Effector memory CD8-positive, alpha-beta T cell (primary cell): Measurements from ENCODE around the gene PDE1C.

Source experiments
- ATAC-seq: fragments of 150-1000 bp; cut with Tn5 transposase; replicated peaks from 2 replicates; pipeline ENCODE4 v1.10.0; 2021; ENCODE audit warnings: mild to moderate bottlenecking, moderate library complexity
- DNase-seq, 3 experiments: peaks; one replicate each; pipeline ENCODE4 v3.0.0; 2021
- H3K27ac Mint-ChIP-seq, 2 donors: one replicate each; pipeline ENCODE4 v1.8.0; 2022; ENCODE audit warnings: mild to moderate bottlenecking in 2 of 2, mixed read lengths in 2 of 2, moderate library complexity in 2 of 2
- H3K27me3 Mint-ChIP-seq, 2 donors: one replicate each; pipeline ENCODE4 v1.8.0; 2022; ENCODE audit warnings: mixed read lengths in 2 of 2
- H3K36me3 Mint-ChIP-seq: one replicate; pipeline ENCODE4 v1.8.0; 2022; ENCODE audit warnings: mild to moderate bottlenecking, moderate library complexity, mixed read lengths; ENCODE audit not compliant: insufficient read depth
- H3K4me1 Mint-ChIP-seq, 2 donors: one replicate each; pipeline ENCODE4 v1.8.0; 2022; ENCODE audit warnings: low read depth in 2 of 2, mixed read lengths in 2 of 2
- H3K4me3 Mint-ChIP-seq, 2 donors: one replicate each; pipeline ENCODE4 v1.8.0; 2022; ENCODE audit warnings: mild to moderate bottlenecking in 2 of 2, mixed read lengths in 2 of 2, moderate library complexity in 2 of 2
- H3K9me3 Mint-ChIP-seq, 2 donors: one replicate each; pipeline ENCODE4 v1.8.0; 2022; ENCODE audit warnings: mixed read lengths in 2 of 2

Gene PDE1C

DNA sequence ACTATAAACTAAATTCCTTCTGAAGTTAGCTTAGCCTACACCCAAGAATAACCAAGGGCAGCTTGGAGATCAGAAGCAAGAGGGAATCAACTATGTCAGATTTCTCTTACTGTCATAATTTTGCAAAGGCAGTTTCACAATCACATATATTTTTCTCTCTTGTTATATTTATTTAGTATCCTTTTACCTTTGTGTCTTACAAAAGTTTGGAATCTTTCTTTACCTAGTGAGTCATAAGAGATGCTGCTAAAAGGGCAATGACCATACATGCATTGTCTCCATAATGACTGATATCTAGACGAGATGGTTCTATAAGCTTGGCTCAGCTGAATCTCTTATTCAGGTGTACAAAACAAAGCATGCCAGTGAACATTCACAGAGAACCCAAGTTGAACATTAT is 322.1 kb downstream of the PDE1C start:
- Mint-ChIP-seq H3K27me3 (no peaks in the 10 kb centered on the region), H3K4me3 (no peak overlapping the region), H3K4me1 (no peaks in the 10 kb centered on the region), H3K9me3 (peaks cover 0 to 4% of the 10 kb centered on the region in 2 donors), H3K36me3 (no peaks in the 10 kb centered on the region), H3K27ac (no peak overlapping the region)
- no peak for DNase-seq
- ATAC-seq, result no peak

DNA sequence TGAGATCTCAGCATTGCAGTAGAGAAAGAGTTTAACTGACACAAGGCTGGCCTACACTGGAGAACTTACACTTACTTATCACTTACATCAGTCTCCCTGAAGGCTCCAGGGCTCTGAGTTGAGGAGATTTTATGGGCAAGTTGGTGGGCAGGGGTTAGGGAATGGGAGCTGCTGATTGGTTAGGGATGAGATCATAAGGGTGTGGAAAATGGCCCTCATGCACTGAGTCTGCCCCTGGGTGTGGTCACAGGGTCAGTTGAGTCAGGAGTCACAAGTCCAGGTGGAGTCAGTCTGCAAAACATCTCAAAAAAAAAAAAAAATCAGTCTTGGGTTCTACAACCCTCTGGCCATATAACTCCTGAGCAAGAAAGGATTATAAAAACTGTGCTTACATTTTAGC is 322.7 kb downstream of the PDE1C start:
- H3K4me1 Mint-ChIP-seq, result no peaks in the 10 kb centered on the region
- H3K36me3 Mint-ChIP-seq, result no peaks in the 10 kb centered on the region
- H3K27me3 Mint-ChIP-seq, result no peaks in the 10 kb centered on the region
- peaks cover 0 to 4% of the 10 kb centered on the region in 2 donors for H3K9me3 Mint-ChIP-seq
- no peak for DNase-seq
- no peak overlapping the region for H3K27ac Mint-ChIP-seq
- no peak overlapping the region for H3K4me3 Mint-ChIP-seq
- no peak for ATAC-seq

DNA sequence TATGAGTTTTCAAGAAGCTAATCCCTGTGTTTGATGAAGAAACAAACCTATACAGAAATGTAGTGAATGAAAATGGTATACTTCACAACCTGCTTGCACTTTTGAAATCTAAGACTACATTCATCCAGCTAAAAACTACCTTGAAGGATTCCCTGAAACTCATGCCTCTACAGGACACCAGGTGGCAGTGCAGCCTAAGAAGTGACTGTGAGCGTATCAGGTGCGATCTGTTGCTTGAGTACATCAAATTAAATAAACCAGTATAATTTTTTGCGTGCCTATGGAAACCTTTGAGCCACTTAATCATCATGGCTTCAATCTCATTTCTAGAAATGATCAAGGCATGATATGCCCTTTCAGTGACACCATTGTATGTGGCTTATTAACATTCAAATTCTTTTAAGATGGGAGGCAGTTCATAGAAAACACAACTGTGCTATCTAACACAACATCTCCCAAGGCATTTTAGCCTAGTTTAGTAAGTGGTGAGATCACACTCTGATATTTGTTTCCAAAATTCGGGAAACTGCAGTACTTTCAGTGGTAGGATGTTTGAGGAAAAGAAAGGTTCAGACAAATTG is 325.8 kb downstream of the PDE1C start:
- Mint-ChIP-seq H3K27ac (no peak overlapping the region), H3K36me3 (no peaks in the 10 kb centered on the region), H3K4me1 (no peaks in the 10 kb centered on the region), H3K27me3 (no peaks in the 10 kb centered on the region), H3K9me3 (peaks cover 0 to 2% of the 10 kb centered on the region in 2 donors), H3K4me3 (no peak overlapping the region)
- DNase-seq, result no peak
- no peak for ATAC-seq

DNA sequence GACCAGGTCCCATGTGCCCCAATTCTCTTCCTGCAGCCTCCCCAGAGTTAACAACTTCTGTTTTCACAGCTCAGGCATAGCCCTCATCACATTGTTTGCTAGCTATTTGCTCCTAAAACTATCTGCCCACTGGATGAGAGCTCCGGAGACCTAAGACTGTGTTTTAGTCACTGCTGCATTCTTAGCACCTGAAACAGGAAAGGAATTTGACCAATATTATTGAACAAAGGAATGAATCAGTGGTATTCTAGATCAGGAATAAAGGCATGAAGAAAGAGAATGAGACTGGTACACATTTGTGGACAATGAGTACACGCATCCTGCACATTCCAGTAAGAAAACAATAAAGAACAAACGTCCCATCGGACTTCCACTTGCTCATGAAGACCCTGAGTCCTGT is 328.4 kb downstream of the PDE1C start:
- H3K27me3 Mint-ChIP-seq, result no peaks in the 10 kb centered on the region
- DNase-seq, result no peak
- no peaks in the 10 kb centered on the region for H3K4me1 Mint-ChIP-seq
- no peak for ATAC-seq
- H3K27ac Mint-ChIP-seq, result no peak overlapping the region
- H3K4me3 Mint-ChIP-seq, result no peak overlapping the region
- peaks cover 0 to 2% of the 10 kb centered on the region in 2 donors for H3K9me3 Mint-ChIP-seq
- no peaks in the 10 kb centered on the region for H3K36me3 Mint-ChIP-seq

DNA sequence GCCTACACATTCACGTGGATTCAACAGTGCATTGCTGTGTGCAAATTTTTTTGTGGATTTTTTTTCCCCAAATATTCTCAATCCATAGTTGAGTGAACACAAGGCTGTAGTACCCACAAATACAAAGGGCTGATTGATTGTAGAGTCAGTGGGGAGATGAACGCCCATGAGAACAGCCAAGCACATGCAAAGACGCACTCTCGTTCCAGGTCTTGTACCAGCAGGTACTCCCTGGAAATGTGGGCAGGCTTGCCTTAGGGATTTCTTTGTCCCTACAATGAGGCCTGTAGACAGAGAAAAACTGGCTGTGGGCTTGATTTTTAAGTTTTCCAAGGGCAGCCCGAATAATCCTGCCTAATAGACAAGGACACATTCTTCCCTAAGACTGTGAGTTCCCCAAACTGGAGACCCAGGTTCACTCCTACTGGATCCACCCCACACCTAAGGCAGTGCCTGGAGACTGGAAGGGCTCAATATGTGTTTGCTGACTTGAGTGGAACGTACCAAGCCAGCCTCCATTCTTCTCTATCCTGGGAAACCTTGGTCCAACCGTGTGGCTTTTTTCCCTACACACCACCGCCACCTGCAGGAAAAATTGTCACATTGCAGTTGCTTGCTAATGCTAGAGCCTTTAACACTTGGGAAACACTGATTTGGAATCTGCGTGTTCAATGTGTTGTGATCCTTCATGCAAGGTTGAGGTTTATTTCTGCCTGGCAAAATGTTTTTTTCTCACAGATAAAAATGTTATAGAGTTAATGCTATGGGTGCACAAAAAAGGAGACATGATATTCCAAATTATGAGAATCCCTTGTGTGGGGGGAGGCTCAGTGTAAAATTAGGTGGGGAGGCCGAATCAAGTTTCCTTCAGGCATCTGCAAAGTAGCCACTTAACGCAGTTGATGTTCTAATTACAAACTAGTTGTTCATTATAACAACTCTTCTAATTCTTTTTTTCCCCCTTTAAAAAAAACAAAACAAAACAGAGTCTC is 333.9 kb downstream of the PDE1C start:
- no peaks in the 10 kb centered on the region for H3K27me3 Mint-ChIP-seq
- DNase-seq (no peak), ATAC-seq (no peak)
- no peak overlapping the region for H3K27ac Mint-ChIP-seq
- H3K4me1 Mint-ChIP-seq, result no peaks in the 10 kb centered on the region
- no peaks in the 10 kb centered on the region for H3K36me3 Mint-ChIP-seq
- H3K9me3 Mint-ChIP-seq, result peaks cover 0 to 7% of the 10 kb centered on the region in 2 donors
- no peak overlapping the region for H3K4me3 Mint-ChIP-seq

DNA sequence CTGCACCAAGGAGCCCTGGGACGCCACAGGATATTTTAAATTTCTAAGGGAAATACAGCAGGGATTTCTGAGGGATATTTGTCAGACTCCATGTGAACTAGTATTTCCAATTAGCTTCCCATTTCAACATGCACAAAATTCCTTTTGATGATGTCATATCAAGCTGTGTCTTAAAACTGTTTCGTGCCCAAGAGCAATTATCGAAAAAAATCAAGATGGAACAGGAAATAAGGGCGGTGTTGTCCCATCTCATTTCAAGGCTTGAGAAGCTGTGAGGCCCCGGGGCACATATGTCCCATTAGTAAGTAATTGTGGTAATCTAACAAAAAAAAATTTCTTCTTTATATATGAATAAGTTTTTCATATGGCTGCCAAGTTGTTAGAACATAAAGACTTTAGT is 335.8 kb downstream of the PDE1C start:
- Mint-ChIP-seq H3K36me3 (no peaks in the 10 kb centered on the region), H3K27ac (no peak overlapping the region), H3K27me3 (no peaks in the 10 kb centered on the region), H3K4me1 (no peaks in the 10 kb centered on the region), H3K4me3 (no peak overlapping the region), H3K9me3 (peaks cover 7 to 11% of the 10 kb centered on the region in 2 donors)
- no peak for DNase-seq
- ATAC-seq, result no peak

DNA sequence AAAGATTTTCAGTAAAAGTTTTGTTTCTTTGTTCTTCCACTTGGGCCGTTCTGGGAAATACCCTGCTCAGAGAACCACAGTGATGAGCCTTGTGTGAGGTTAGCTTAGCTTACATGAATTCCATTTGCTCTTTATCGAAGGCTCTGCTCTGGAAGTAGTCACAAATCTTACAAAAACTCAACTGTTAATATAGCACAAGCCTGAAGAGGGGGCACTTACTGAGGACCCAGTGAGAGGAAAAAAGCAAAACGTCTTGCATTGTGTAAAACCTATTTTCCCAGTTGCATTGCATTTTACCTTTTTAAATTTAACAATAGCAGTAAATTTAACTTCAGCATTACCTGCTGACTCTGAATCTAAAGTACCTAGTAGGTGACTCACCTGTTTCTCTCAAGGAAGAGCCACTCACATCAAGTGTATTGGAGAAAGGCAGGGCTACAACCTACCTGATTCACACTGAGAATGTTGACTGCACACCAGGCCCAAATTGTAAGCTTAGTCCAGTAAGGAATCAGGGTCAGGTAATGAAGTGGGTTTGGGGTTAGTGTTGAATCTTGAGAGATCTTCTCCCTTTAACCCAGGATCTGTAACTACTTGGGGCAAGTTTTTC is 340.9 kb downstream of the PDE1C start:
- Mint-ChIP-seq H3K27ac (no peak overlapping the region), H3K4me1 (no peaks in the 10 kb centered on the region), H3K9me3 (peaks cover 7 to 11% of the 10 kb centered on the region in 2 donors), H3K36me3 (no peaks in the 10 kb centered on the region), H3K27me3 (no peaks in the 10 kb centered on the region), H3K4me3 (no peak overlapping the region)
- ATAC-seq (no peak), DNase-seq (no peak)

DNA sequence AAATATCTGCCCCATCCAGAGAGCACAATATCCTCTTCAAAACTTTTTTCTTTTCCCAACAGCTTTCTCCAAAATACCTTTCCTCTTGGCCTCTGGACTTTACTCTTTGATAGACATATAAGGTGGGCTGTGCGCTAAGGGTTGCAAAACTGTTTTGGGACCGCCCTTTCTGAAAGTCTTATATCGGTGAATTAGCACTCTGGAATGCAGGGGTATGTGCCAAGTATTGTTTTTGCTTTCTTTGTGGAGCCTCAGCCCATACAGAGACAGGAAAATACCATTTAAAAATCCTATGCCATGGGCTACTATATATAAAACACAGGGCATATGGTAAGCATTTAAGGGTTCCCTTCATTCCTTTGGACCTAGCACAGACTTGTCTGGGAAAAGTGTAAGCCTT is 345.5 kb downstream of the PDE1C start:
- Mint-ChIP-seq H3K4me1 (no peaks in the 10 kb centered on the region), H3K27ac (no peak overlapping the region), H3K9me3 (no peaks in the 10 kb centered on the region), H3K4me3 (no peak overlapping the region), H3K27me3 (no peaks in the 10 kb centered on the region), H3K36me3 (peaks cover 2% of the 10 kb centered on the region)
- ATAC-seq (no peak), DNase-seq (no peak)

DNA sequence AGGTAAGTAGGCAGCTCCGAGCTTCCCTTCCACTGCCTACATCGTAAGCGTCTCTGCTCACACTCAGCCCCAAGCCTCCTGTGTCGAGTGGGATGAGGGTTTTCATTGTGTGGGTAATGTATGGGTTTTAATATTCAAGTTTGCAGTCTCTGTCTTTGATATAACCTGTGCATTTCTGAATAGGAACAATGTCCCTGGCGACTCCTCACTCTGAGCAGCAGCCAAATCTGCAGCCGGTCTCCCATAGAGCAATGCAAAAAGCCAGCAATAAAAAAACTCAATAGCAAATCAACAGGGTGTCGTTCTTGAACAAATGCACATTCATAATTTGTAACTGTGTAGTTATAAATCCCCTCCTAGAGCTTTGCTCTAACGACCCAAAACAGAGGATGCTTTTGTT is 349.8 kb downstream of the PDE1C start:
- H3K36me3 Mint-ChIP-seq, result peaks cover 2% of the 10 kb centered on the region
- no peaks in the 10 kb centered on the region for H3K4me1 Mint-ChIP-seq
- DNase-seq (no peak), ATAC-seq (no peak)
- no peak overlapping the region for H3K27ac Mint-ChIP-seq
- peaks cover 0 to 2% of the 10 kb centered on the region in 2 donors for H3K9me3 Mint-ChIP-seq
- H3K27me3 Mint-ChIP-seq, result no peaks in the 10 kb centered on the region
- no peak overlapping the region for H3K4me3 Mint-ChIP-seq

DNA sequence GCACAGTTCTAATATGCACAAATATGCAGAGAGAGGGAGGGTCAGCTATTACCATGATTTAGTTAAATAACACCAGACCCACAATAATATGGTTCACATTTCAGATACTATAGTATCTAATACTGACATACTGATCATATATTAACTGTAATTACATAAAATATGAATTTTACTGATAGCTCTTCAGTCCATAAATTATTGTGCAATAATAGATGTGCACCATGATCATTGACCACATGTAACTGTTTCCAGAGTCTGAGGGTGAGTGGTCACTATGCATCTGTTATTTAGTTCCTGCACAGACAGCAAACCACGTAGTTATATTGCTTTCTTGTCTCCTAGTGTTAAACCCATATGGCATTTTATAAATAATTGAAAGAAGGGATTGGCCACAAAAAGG is 353.9 kb downstream of the PDE1C start:
- Mint-ChIP-seq H3K9me3 (peaks cover 2 to 18% of the 10 kb centered on the region in 2 donors), H3K27ac (no peak overlapping the region), H3K4me3 (no peak overlapping the region), H3K27me3 (no peaks in the 10 kb centered on the region), H3K4me1 (no peaks in the 10 kb centered on the region), H3K36me3 (peaks cover 2% of the 10 kb centered on the region)
- ATAC-seq (no peak), DNase-seq (no peak)

DNA sequence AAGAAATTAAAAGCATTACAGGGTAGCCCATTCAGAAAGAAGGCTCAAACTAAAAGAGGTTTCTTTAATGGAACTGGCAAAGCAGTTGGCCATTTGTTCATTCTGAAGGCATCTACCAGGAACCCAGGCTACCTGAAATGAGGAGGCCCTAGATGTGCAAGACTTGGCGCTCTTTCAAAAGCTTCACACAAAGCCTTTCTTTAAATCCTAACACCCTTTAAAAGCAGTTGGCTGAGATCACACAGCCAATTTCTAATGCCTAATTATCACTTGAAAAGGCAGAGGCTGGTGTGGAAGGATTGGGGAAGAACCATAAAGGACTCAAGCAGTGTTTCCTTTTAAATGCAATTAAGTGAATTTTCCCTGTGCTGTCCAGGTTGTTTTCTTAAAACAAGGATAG is 360.0 kb downstream of the PDE1C start:
- ATAC-seq, result no peak
- no peak overlapping the region for H3K4me3 Mint-ChIP-seq
- H3K36me3 Mint-ChIP-seq, result no peaks in the 10 kb centered on the region

DNA sequence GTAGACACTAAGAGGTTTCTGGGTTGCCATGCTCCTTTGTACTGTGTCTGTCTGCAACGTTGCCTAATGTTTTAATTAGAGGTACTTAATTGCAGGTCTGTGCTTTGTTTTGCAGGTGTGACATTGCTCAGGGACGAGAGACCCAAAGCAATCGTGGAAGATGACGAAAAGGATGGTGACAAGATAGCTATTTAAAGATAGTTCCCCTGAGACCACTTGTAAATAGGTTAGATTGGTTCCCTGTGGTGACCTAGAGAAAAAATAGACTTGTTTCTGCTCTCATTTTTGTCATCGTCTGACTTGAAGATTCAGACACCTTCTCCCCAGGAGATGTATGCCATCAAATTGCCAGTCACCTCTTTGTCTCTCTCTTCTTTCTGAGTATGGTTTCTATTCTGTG is 363.1 kb downstream of the PDE1C start:
- no peak overlapping the region for H3K4me3 Mint-ChIP-seq
- DNase-seq, result no peak
- H3K27ac Mint-ChIP-seq, result no peak overlapping the region
- ATAC-seq, result no peak
- H3K9me3 Mint-ChIP-seq, result peaks cover 3 to 13% of the 10 kb centered on the region in 2 donors
- H3K4me1 Mint-ChIP-seq, result no peaks in the 10 kb centered on the region
- H3K27me3 Mint-ChIP-seq, result no peaks in the 10 kb centered on the region
- H3K36me3 Mint-ChIP-seq, result no peaks in the 10 kb centered on the region

More for the DNA sequence above, 360.0 kb downstream of the PDE1C start:
- H3K4me1 Mint-ChIP-seq, result no peaks in the 10 kb centered on the region
- no peak for DNase-seq
- H3K9me3 Mint-ChIP-seq, result peaks cover 3 to 18% of the 10 kb centered on the region in 2 donors
- no peaks in the 10 kb centered on the region for H3K27me3 Mint-ChIP-seq
- no peak overlapping the region for H3K27ac Mint-ChIP-seq

DNA sequence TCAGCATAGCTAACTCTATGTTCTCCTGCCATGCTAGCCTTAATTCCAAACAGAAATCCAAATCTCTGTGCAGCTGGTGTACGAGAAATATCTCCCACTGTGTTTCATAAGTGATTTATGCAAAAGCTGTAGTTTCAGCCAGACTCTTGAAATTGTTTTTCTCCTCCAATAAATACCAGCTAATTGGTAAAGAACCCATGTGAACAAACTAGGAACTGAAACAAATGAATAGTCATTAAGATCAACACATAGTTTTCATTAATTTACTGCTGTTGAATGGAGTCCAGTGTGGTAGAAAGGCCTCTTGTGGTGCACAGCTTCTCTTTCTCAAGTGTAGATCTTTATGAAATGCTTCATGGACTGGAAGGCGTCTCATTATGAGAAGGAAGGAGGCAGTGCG is 364.8 kb downstream of the PDE1C start:
- H3K4me1 Mint-ChIP-seq, result no peaks in the 10 kb centered on the region
- H3K9me3 Mint-ChIP-seq, result peaks cover 5 to 11% of the 10 kb centered on the region in 2 donors
- no peak for DNase-seq
- H3K27ac Mint-ChIP-seq, result no peak overlapping the region
- no peaks in the 10 kb centered on the region for H3K27me3 Mint-ChIP-seq
- H3K4me3 Mint-ChIP-seq, result no peak overlapping the region
- no peaks in the 10 kb centered on the region for H3K36me3 Mint-ChIP-seq
- ATAC-seq, result no peak

DNA sequence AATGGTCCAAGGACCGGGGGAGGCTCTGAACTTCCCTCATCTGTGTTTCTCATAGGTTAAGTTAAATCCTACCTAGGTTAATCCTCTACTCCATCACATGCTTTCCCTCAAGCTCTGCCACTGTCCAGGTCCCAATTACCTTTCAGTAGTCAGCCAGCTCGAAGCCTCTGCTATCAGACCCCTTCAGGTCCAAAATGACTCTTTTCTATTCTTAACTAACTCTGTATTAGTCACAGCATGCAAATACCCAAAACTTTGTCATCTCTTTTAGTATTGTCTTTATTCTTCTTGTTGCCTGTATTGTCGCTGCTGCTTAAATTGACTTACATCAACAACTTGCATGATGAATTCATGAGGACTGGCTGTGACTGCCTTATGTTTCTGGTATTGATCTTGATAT is 367.9 kb downstream of the PDE1C start:
- no peaks in the 10 kb centered on the region for H3K36me3 Mint-ChIP-seq
- H3K4me1 Mint-ChIP-seq, result no peaks in the 10 kb centered on the region
- no peak overlapping the region for H3K4me3 Mint-ChIP-seq
- H3K9me3 Mint-ChIP-seq, result peaks cover 6 to 11% of the 10 kb centered on the region in 2 donors
- H3K27ac Mint-ChIP-seq, result no peak overlapping the region
- ATAC-seq, result no peak
- H3K27me3 Mint-ChIP-seq, result no peaks in the 10 kb centered on the region
- DNase-seq, result no peak
